Activated naive CD4-positive, alpha-beta T cell treated with anti-CD3 and anti-CD28 coated beads, Interleukin-2, amount 50 U/mL, for 24 hours (primary cell): ENCODE results near the gene GPAT3.

Experiments used
- H3K27ac Mint-ChIP-seq: one replicate; pipeline ENCODE4 v1.8.0; 2021; ENCODE audit warnings: mild to moderate bottlenecking, mixed read lengths
- H3K27me3 Mint-ChIP-seq: one replicate; pipeline ENCODE4 v1.8.0; 2021; ENCODE audit warnings: mixed read lengths
- H3K36me3 Mint-ChIP-seq: one replicate; pipeline ENCODE4 v1.8.0; 2021; ENCODE audit warnings: mixed read lengths
- H3K4me1 Mint-ChIP-seq: one replicate; pipeline ENCODE4 v1.8.0; 2021; ENCODE audit warnings: mixed read lengths
- H3K4me3 Mint-ChIP-seq: one replicate; pipeline ENCODE4 v1.8.0; 2021; ENCODE audit warnings: mild to moderate bottlenecking, mixed read lengths
- H3K9me3 Mint-ChIP-seq: one replicate; pipeline ENCODE4 v1.8.0; 2021; ENCODE audit warnings: mixed read lengths

Gene GPAT3

GRCh38 chr4:83527671-83528070, 8.2 kb upstream of the GPAT3 start:
- peaks cover 1% of the 10 kb centered on the region for H3K27me3 Mint-ChIP-seq
- H3K36me3 Mint-ChIP-seq: no peaks in the 10 kb centered on the region
- no peak overlapping the region for H3K27ac Mint-ChIP-seq
- no peaks in the 10 kb centered on the region for H3K9me3 Mint-ChIP-seq
- no peak overlapping the region for H3K4me3 Mint-ChIP-seq
- no peaks in the 10 kb centered on the region for H3K4me1 Mint-ChIP-seq

GRCh38 chr4:83536362-83537272, 709 bp downstream of the GPAT3 start:
- peaks cover 21% of the 10 kb centered on the region for H3K4me1 Mint-ChIP-seq
- H3K27ac Mint-ChIP-seq: peak overlapping the region; percentile 41
- H3K27me3 Mint-ChIP-seq: peaks cover 4% of the 10 kb centered on the region
- no peaks in the 10 kb centered on the region for H3K36me3 Mint-ChIP-seq
- H3K9me3 Mint-ChIP-seq: no peaks in the 10 kb centered on the region
- peak overlapping the region; percentile 96 for H3K4me3 Mint-ChIP-seq

- no peak overlapping the region for H3K4me3 Mint-ChIP-seq
- H3K9me3 Mint-ChIP-seq: no peaks in the 10 kb centered on the region
- H3K27ac Mint-ChIP-seq: no peak overlapping the region
- peaks cover 3% of the 10 kb centered on the region for H3K4me1 Mint-ChIP-seq
- H3K36me3 Mint-ChIP-seq: no peaks in the 10 kb centered on the region
- no peaks in the 10 kb centered on the region for H3K27me3 Mint-ChIP-seq
Observed at GRCh38 chr4:83542225-83542624, 6.3 kb downstream of the GPAT3 start.

GRCh38 chr4:83546786-83547185, 10.9 kb downstream of the GPAT3 start:
- no peak overlapping the region for H3K4me3 Mint-ChIP-seq
- peaks cover 7% of the 10 kb centered on the region for H3K4me1 Mint-ChIP-seq
- no peak overlapping the region for H3K27ac Mint-ChIP-seq
- no peaks in the 10 kb centered on the region for H3K9me3 Mint-ChIP-seq
- no peaks in the 10 kb centered on the region for H3K27me3 Mint-ChIP-seq
- H3K36me3 Mint-ChIP-seq: peaks cover 2% of the 10 kb centered on the region

- no peaks in the 10 kb centered on the region for H3K27me3 Mint-ChIP-seq
- peaks cover 7% of the 10 kb centered on the region for H3K4me1 Mint-ChIP-seq
- H3K9me3 Mint-ChIP-seq: no peaks in the 10 kb centered on the region
- no peak overlapping the region for H3K4me3 Mint-ChIP-seq
- peaks cover 2% of the 10 kb centered on the region for H3K36me3 Mint-ChIP-seq
- no peak overlapping the region for H3K27ac Mint-ChIP-seq
Observed at GRCh38 chr4:83548151-83548905, 12.4 kb downstream of the GPAT3 start.

GRCh38 chr4:83552083-83552482, 16.2 kb downstream of the GPAT3 start:
- Mint-ChIP-seq H3K36me3 (peaks cover 2% of the 10 kb centered on the region), H3K27ac (no peak overlapping the region), H3K4me1 (peaks cover 7% of the 10 kb centered on the region), H3K4me3 (no peak overlapping the region), H3K9me3 (no peaks in the 10 kb centered on the region), H3K27me3 (no peaks in the 10 kb centered on the region)

GRCh38 chr4:83552924-83553323, 17.0 kb downstream of the GPAT3 start:
- Mint-ChIP-seq H3K27me3 (no peaks in the 10 kb centered on the region), H3K36me3 (peaks cover 2% of the 10 kb centered on the region), H3K27ac (no peak overlapping the region), H3K4me1 (peaks cover 7% of the 10 kb centered on the region), H3K9me3 (no peaks in the 10 kb centered on the region), H3K4me3 (no peak overlapping the region)

- no peaks in the 10 kb centered on the region for H3K36me3 Mint-ChIP-seq
- no peak overlapping the region for H3K4me3 Mint-ChIP-seq
- no peaks in the 10 kb centered on the region for H3K27me3 Mint-ChIP-seq
- peaks cover 9% of the 10 kb centered on the region for H3K4me1 Mint-ChIP-seq
- H3K9me3 Mint-ChIP-seq: no peaks in the 10 kb centered on the region
- no peak overlapping the region for H3K27ac Mint-ChIP-seq
Observed at GRCh38 chr4:83556006-83556707, 20.2 kb downstream of the GPAT3 start.

- Mint-ChIP-seq H3K27me3 (no peaks in the 10 kb centered on the region), H3K27ac (no peak overlapping the region), H3K4me1 (peaks cover 13% of the 10 kb centered on the region), H3K36me3 (no peaks in the 10 kb centered on the region), H3K9me3 (no peaks in the 10 kb centered on the region), H3K4me3 (no peak overlapping the region)
Observed at GRCh38 chr4:83556816-83557215, 20.9 kb downstream of the GPAT3 start.

- H3K4me1 Mint-ChIP-seq: peaks cover 17% of the 10 kb centered on the region
Observed at GRCh38 chr4:83558059-83558653, 22.2 kb downstream of the GPAT3 start.

GRCh38 chr4:83558680-83559079, 22.8 kb downstream of the GPAT3 start:
- H3K27ac Mint-ChIP-seq: no peak overlapping the region
- no peaks in the 10 kb centered on the region for H3K9me3 Mint-ChIP-seq
- no peaks in the 10 kb centered on the region for H3K36me3 Mint-ChIP-seq
- no peaks in the 10 kb centered on the region for H3K27me3 Mint-ChIP-seq
- H3K4me3 Mint-ChIP-seq: no peak overlapping the region
- H3K4me1 Mint-ChIP-seq: peaks cover 17% of the 10 kb centered on the region

More at GRCh38 chr4:83558059-83558653, 22.2 kb downstream of the GPAT3 start:
- Mint-ChIP-seq H3K27me3 (no peaks in the 10 kb centered on the region), H3K9me3 (no peaks in the 10 kb centered on the region), H3K27ac (no peak overlapping the region), H3K4me3 (no peak overlapping the region), H3K36me3 (no peaks in the 10 kb centered on the region)

- H3K4me3 Mint-ChIP-seq: no peak overlapping the region
- H3K4me1 Mint-ChIP-seq: peaks cover 17% of the 10 kb centered on the region
- H3K36me3 Mint-ChIP-seq: no peaks in the 10 kb centered on the region
- H3K9me3 Mint-ChIP-seq: no peaks in the 10 kb centered on the region
- H3K27me3 Mint-ChIP-seq: no peaks in the 10 kb centered on the region
- H3K27ac Mint-ChIP-seq: no peak overlapping the region
Observed at GRCh38 chr4:83560523-83560922, 24.6 kb downstream of the GPAT3 start.

GRCh38 chr4:83561381-83561780, 25.5 kb downstream of the GPAT3 start:
- Mint-ChIP-seq H3K4me3 (no peak overlapping the region), H3K27me3 (no peaks in the 10 kb centered on the region), H3K9me3 (no peaks in the 10 kb centered on the region), H3K36me3 (peaks cover 1% of the 10 kb centered on the region), H3K4me1 (peaks cover 17% of the 10 kb centered on the region), H3K27ac (no peak overlapping the region)

- peaks cover 11% of the 10 kb centered on the region for H3K4me1 Mint-ChIP-seq
- no peaks in the 10 kb centered on the region for H3K9me3 Mint-ChIP-seq
- no peaks in the 10 kb centered on the region for H3K27me3 Mint-ChIP-seq
- H3K36me3 Mint-ChIP-seq: peaks cover 1% of the 10 kb centered on the region
- no peak overlapping the region for H3K4me3 Mint-ChIP-seq
- no peak overlapping the region for H3K27ac Mint-ChIP-seq
Observed at GRCh38 chr4:83563998-83564397, 28.1 kb downstream of the GPAT3 start.

GRCh38 chr4:83568062-83568461, 32.2 kb downstream of the GPAT3 start:
- Mint-ChIP-seq H3K36me3 (peaks cover 1% of the 10 kb centered on the region), H3K27ac (no peak overlapping the region), H3K4me1 (no peaks in the 10 kb centered on the region), H3K4me3 (no peak overlapping the region), H3K27me3 (no peaks in the 10 kb centered on the region), H3K9me3 (no peaks in the 10 kb centered on the region)
